ENCODE data around the gene KCNQ5. TPM values are rescaled to one million over a fixed set of nuclear protein-coding genes. Genes with fewer than 3 reads are reported as not detected.

Gene KCNQ5
- total and polyA plus RNA-seq, 11 donors: 0.06 to 0.18 TPM; not detected in 9

- H3K4me3 ChIP-seq: no peak overlapping the region
- no peak for TF ChIP-seq POLR2A (IDR thresholded peaks at IDR 0.05)
- TF ChIP-seq CTCF (IDR thresholded peaks at IDR 0.05): no peak
- DNase-seq: no peak
- H3K36me3 ChIP-seq: no peaks in the 10 kb centered on the region
- no peak overlapping the region for H3K27ac ChIP-seq
- 71 to 79% (median 74%) methylated on average over 3 of the region's 3 CpGs for WGBS, 4 donors
- H3K9me3 ChIP-seq: no peaks in the 10 kb centered on the region
- no peaks in the 10 kb centered on the region for H3K4me1 ChIP-seq
- intact Hi-C loops (cut with DNase I): no loop called here
- no peak for ATAC-seq
- H3K27me3 ChIP-seq: no peaks in the 10 kb centered on the region
Measured at GRCh38 chr6:72741083-72741482, 119.2 kb downstream of the KCNQ5 start.

- 70 to 77% (median 74%) methylated on average over 5 of the region's 5 CpGs for WGBS, 4 donors
Measured at GRCh38 chr6:72742001-72742673, 120.3 kb downstream of the KCNQ5 start.

GRCh38 chr6:72746276-72746675, 124.4 kb downstream of the KCNQ5 start:
- DNase-seq: no peak
- WGBS, 4 donors: 68 to 74% (median 72%) methylated on average over 2 of the region's 2 CpGs
- H3K4me1 ChIP-seq: no peaks in the 10 kb centered on the region
- no peak overlapping the region for H3K4me3 ChIP-seq
- H3K27me3 ChIP-seq: no peaks in the 10 kb centered on the region
- no peak overlapping the region for H3K27ac ChIP-seq
- intact Hi-C loops (cut with DNase I): no loop called here
- no peak for ATAC-seq
- H3K36me3 ChIP-seq: no peaks in the 10 kb centered on the region
- H3K9me3 ChIP-seq: no peaks in the 10 kb centered on the region
- TF ChIP-seq CTCF (IDR thresholded peaks at IDR 0.05) (no peak), POLR2A (IDR thresholded peaks at IDR 0.05) (no peak)

More at GRCh38 chr6:72742001-72742673, 120.3 kb downstream of the KCNQ5 start:
- Histone ChIP-seq H3K36me3 (no peaks in the 10 kb centered on the region), H3K9me3 (no peaks in the 10 kb centered on the region), H3K27ac (no peak overlapping the region), H3K27me3 (no peaks in the 10 kb centered on the region), H3K4me3 (no peak overlapping the region), H3K4me1 (no peaks in the 10 kb centered on the region)
- DNase-seq: no peak
- intact Hi-C loops (cut with DNase I): no loop called here
- TF ChIP-seq CTCF (IDR thresholded peaks at IDR 0.05) (no peak), POLR2A (IDR thresholded peaks at IDR 0.05) (no peak)
- ATAC-seq: no peak

GRCh38 chr6:72748759-72749158, 126.9 kb downstream of the KCNQ5 start:
- no peak for DNase-seq
- 37 to 42% (median 42%) methylated on average over 1 of the region's 1 CpG for WGBS, 4 donors
- Histone ChIP-seq H3K9me3 (no peaks in the 10 kb centered on the region), H3K4me3 (no peak overlapping the region), H3K4me1 (no peaks in the 10 kb centered on the region), H3K27me3 (no peaks in the 10 kb centered on the region), H3K27ac (no peak overlapping the region), H3K36me3 (no peaks in the 10 kb centered on the region)
- no peak for TF ChIP-seq POLR2A (IDR thresholded peaks at IDR 0.05)
- ATAC-seq: no peak
- intact Hi-C loops (cut with DNase I): no loop called here

GRCh38 chr6:72755752-72756151, 133.9 kb downstream of the KCNQ5 start:
- intact Hi-C loops (cut with DNase I): no loop called here

More at GRCh38 chr6:72755752-72756151, 133.9 kb downstream of the KCNQ5 start:
- Histone ChIP-seq H3K27me3 (no peaks in the 10 kb centered on the region), H3K9me3 (no peaks in the 10 kb centered on the region), H3K4me1 (peaks cover 0 to 12% (median 0%) of the 10 kb centered on the region in 12 donors), H3K27ac (no peak overlapping the region), H3K36me3 (no peaks in the 10 kb centered on the region), H3K4me3 (no peak overlapping the region)
- WGBS, 4 donors: 14 to 34% (median 27%) methylated on average over 2 of the region's 2 CpGs
- no peak for ATAC-seq
- TF ChIP-seq CTCF (IDR thresholded peaks at IDR 0.05) (no peak), POLR2A (IDR thresholded peaks at IDR 0.05) (no peak)
- no peak for DNase-seq
